ENCODE measurements around the gene C5orf34. TPM values are rescaled to one million over a fixed set of nuclear protein-coding genes. Genes with fewer than 3 reads are reported as not detected.

C5orf34 gene
- total and polyA plus RNA-seq, 2 of the 4 experiments (the other 2 are of a cell fraction) = 3.3 to 6.1 TPM

GRCh38 chr5:43484106-43484849 is 30.7 kb downstream of the C5orf34 start:
- Histone ChIP-seq H3K9me3 (ENCODE audit: control insufficient read depth, insufficient read depth, low read length) (no peaks in the 10 kb centered on the region), H3K36me3 (ENCODE audit: control insufficient read depth, insufficient read depth, low read length) (no peaks in the 10 kb centered on the region), H3K4me1 (ENCODE audit: control insufficient read depth, insufficient read depth, low read length) (peaks cover 2% of the 10 kb centered on the region; the same call in 1 of the 2 replicates), H2AK5ac (ENCODE audit: low read depth, low read length) (no peak overlapping the region), H2BK120ac (ENCODE audit: low read depth, low read length) (peak overlapping the region; percentile 81), H3K27me3 (ENCODE audit: control insufficient read depth, insufficient read depth, low read length) (no peaks in the 10 kb centered on the region), H4K5ac (ENCODE audit: low read depth, low read length) (peak overlapping the region; percentile 89), H4K20me1 (ENCODE audit: insufficient read depth, low read length) (no peaks in the 10 kb centered on the region), H3K9ac (ENCODE audit: low read depth, low read length) (peak overlapping the region; percentile 90), H3K4me3 (ENCODE audit: insufficient read depth, low read depth, low read length) (peak overlapping the region; percentile 62), H2AK9ac (replicated peaks; ENCODE audit: low read depth, low read length, poor library complexity) (peak overlapping the region; percentile 95), H4K91ac (ENCODE audit: insufficient read depth, low read depth, low read length) (peak overlapping the region; percentile 92), H3K79me1 (ENCODE audit: low read depth in 1 of 2, low read length in 2 of 2) (peaks cover 8 to 16% of the 10 kb centered on the region in 2 experiments), H3K4me2 (ENCODE audit: low read depth, low read length) (peak overlapping the region; percentile 94), H2BK5ac (ENCODE audit: low read depth, low read length, poor library complexity, severe bottlenecking) (peak overlapping the region; percentile 84), H3K56ac (ENCODE audit: extremely low read depth, insufficient read depth, low read length) (peak overlapping the region; percentile 97), H3K18ac (ENCODE audit: low read depth, low read length) (peak overlapping the region; percentile 79), H2BK15ac (ENCODE audit: low read depth, low read length) (peak overlapping the region; percentile 8; the same call in 1 of the 3 replicates), H2BK20ac (ENCODE audit: low read depth, low read length) (peak overlapping the region; percentile 39; the same call in 1 of the 2 replicates), H3K23ac (ENCODE audit: low read depth, low read length) (peak overlapping the region; percentile 93), H3K9me1 (ENCODE audit: insufficient read depth, low read length) (no peaks in the 10 kb centered on the region), H2AFZ (replicated peaks; ENCODE audit: low read length, poor library complexity) (peak overlapping the region; percentile 99), H3K14ac (replicated peaks; ENCODE audit: low read depth, low read length) (peak overlapping the region; percentile 95), H4K8ac (ENCODE audit: low read depth in 2 of 2, low read length in 2 of 2) (peak overlapping the region; percentile 92 to 99), H3K27ac (ENCODE audit: insufficient read depth, low read length) (peak overlapping the region; percentile 86), H3K4ac (ENCODE audit: low read depth, low read length) (peak overlapping the region; percentile 96)
- 0% methylated on average over 4 of the region's 32 CpGs; no CpG with 5 or more reads in 1 of the 2 experiments for WGBS, 2 experiments (ENCODE audit: extremely low coverage in 2 of 2, insufficient read length in 1 of 2)
- dilution Hi-C loops (cut with HindIII; ENCODE audit: low sequenced_read_pairs, unreplicated experiment) (no loop called here), intact Hi-C loops (cut with micrococcal nuclease) (loop anchor here (1.0 to 10.0 kb wide), 6 partner anchors 31 to 469 kb away; partner anchors contain the start of genes C5orf34 and HMGCS1), in situ Hi-C loops (cut with MboI; ENCODE audit: low sequenced_read_pairs) (loop anchor here (25.0 kb wide), 1 partner anchor 572 kb away; no protein-coding TSS in a partner anchor)
- BruUV-seq (replicated peaks) = TSS peak; percentile 86
- DNase-seq (peak; percentile 82), ATAC-seq (ENCODE audit: low read depth) (peak; percentile 75)
- POLR2A ChIA-PET (ENCODE audit: unreplicated experiment) = interaction anchor here (0.6 to 1.3 kb wide), 6 partner anchors 11 to 439 kb away, joined by 3 to 14 read pairs (median 4); no protein-coding TSS in a partner anchor
- CTCF ChIA-PET = interaction anchor here (0.7 to 2.8 kb wide), 9 partner anchors 10 to 128 kb away, joined by 3 to 15 read pairs (median 7); partner anchors contain the start of gene CCL28
- TF ChIP-seq MAZ (IDR thresholded peaks at IDR 0.05; ENCODE audit: borderline replicate concordance, low read depth, low read length) (no peak; the same call in 1 of the 2 replicates), CTCF (conservative IDR thresholded peaks at IDR 0.05; ENCODE audit: low read depth, low read length) (peak; percentile 71), RFX5 (IDR thresholded peaks at IDR 0.05; ENCODE audit: low read depth, low read length) (no peak), ELK1 (IDR thresholded peaks at IDR 0.05; ENCODE audit: borderline replicate concordance, low read depth, low read length) (no peak), RCOR1 (IDR thresholded peaks at IDR 0.05; ENCODE audit: insufficient replicate concordance, low read length) (no peak), USF2 (IDR thresholded peaks at IDR 0.05; ENCODE audit: low read depth, low read length) (no peak), CEBPB (IDR thresholded peaks at IDR 0.05; ENCODE audit: low read depth, low read length) (no peak), NFE2L2 (IDR thresholded peaks at IDR 0.05; ENCODE audit: low read depth, low read length) (no peak), RAD21 (IDR thresholded peaks at IDR 0.05; ENCODE audit: low read length) (peak; percentile 58), FOS (IDR thresholded peaks at IDR 0.05; ENCODE audit: low read depth, low read length) (no peak), SMC3 (IDR thresholded peaks at IDR 0.05; ENCODE audit: low read depth, low read length) (peak; percentile 41), MXI1 (IDR thresholded peaks at IDR 0.05; ENCODE audit: borderline replicate concordance, low read depth, low read length) (0 out of 2 replicates have a peak, but pooled peaks have one; percentile 44), POLR2A (IDR thresholded peaks at IDR 0.05; ENCODE audit: low read depth, low read length) (no peak; the same call in 1 of the 2 replicates)

Data from IMR-90 (cell line).